HepG2 (cell line): ENCODE results near the gene MRPS31. TPM values are rescaled to one million over a fixed set of nuclear protein-coding genes. Genes with fewer than 3 reads are reported as not detected.
"Not testable (repeated sequence)": the region's sequence is repeated elsewhere in the genome, so short reads cannot be mapped to it uniquely, and the experiment has no call there.

Experiments used
- ATAC-seq: fragments of 200-7000 bp; cut with Tn5 transposase; 3 replicates; pipeline ENCODE4 v1.9.1; 2020; ENCODE audit warnings: mild to moderate bottlenecking, moderate library complexity
- BruUV-seq: library from RNA; stranded (reverse); fragments of 400-500 nt; replicated peaks from 2 replicates; lab custom pipeline; 2021; lab: Mats Ljungman, UMichigan
- CTCF ChIA-PET: fragments of 300-600 bp; formaldehyde crosslinking; extraction: SDS; loops from one replicate; lab custom pipeline; 2021; ENCODE audit warnings: low total read pairs, inconsistent platforms, low intra/inter-chr PET ratio; lab: Yijun Ruan, JAX
- POLR2A ChIA-PET: fragments of 350-600 bp; sonication (Branson Sonifier 250); formaldehyde crosslinking; loops from one replicate; lab custom pipeline; 2020; ENCODE audit warnings: antibody characterized with exemption, inconsistent platforms; lab: Yijun Ruan, JAX
- DNase-seq: peaks from one replicate; pipeline ENCODE4 v3.0.0-alpha.2; 2015; ENCODE audit warnings: low spot score
- FAIRE-seq: peaks from 3 replicates; lab custom pipeline; 2011; peaks lifted over from hg19 to GRCh38; lab: Jason Lieb, UNC
- H2AFZ ChIP-seq: one replicate; pipeline ENCODE4 v1.6.1; 2011; ENCODE audit warnings: low read length, inconsistent platforms
- H3K27ac ChIP-seq: fragments of 300-600 bp; 3 replicates; pipeline ENCODE4 v1.8.0; 2011; ENCODE audit warnings: mixed run types, mild to moderate bottlenecking, mixed read lengths, low read length, inconsistent platforms; ENCODE audit not compliant: insufficient read depth; ENCODE audit errors: extremely low read length
- H3K27me3 ChIP-seq, 2 experiments: fragments of 200-600 bp in 1 of 2; 2 replicates in 1 of 2; 3 replicates in 1 of 2; pipeline versions ENCODE4 v1.6.0 to v1.8.0; 2011; ENCODE audit warnings: low read length in 2 of 2, mild to moderate bottlenecking in 2 of 2, moderate library complexity in 2 of 2, inconsistent platforms in 1 of 2; ENCODE audit not compliant: insufficient read depth in 2 of 2, control insufficient read depth in 1 of 2
- H3K36me3 ChIP-seq, 2 experiments: fragments of 200-600 bp in 1 of 2; replicated peaks in 1 of 2; 2 replicates in 1 of 2; 3 replicates in 1 of 2; pipeline versions ENCODE4 v1.5.1 to v1.8.0; 2011; ENCODE audit warnings: low read length in 2 of 2, inconsistent platforms in 1 of 2; ENCODE audit not compliant: insufficient read depth in 2 of 2, control insufficient read depth in 1 of 2
- H3K4me1 ChIP-seq: 2 replicates; pipeline ENCODE4 v1.5.1; 2012; ENCODE audit warnings: low read length, inconsistent platforms; ENCODE audit not compliant: insufficient read depth
- H3K4me2 ChIP-seq: 2 replicates; pipeline ENCODE4 v1.6.0; 2011; ENCODE audit warnings: low read depth, low read length, inconsistent platforms
- H3K4me3 ChIP-seq, 3 experiments: fragments of 200-600 bp in 1 of 3; sonication (generic), shearing (Covaris generic) in 1 of 3; replicated peaks in 1 of 3; 2 replicates each; pipeline ENCODE4 v1.5.1; 2011 to 2016; ENCODE audit warnings: low read length in 3 of 3, inconsistent platforms in 2 of 3, low read depth in 2 of 3, mild to moderate bottlenecking in 2 of 3, control low read depth in 1 of 3, mixed read lengths in 1 of 3; ENCODE audit not compliant: insufficient read depth in 1 of 3
- H3K79me2 ChIP-seq: one replicate; pipeline ENCODE4 v1.6.1; 2011; ENCODE audit warnings: low read length, inconsistent platforms; ENCODE audit not compliant: insufficient read depth
- H3K9ac ChIP-seq: 2 replicates; pipeline ENCODE4 v1.6.0; 2011; ENCODE audit warnings: mild to moderate bottlenecking, low read depth, low read length, inconsistent platforms; ENCODE audit not compliant: insufficient read depth
- H3K9me3 ChIP-seq: 2 replicates; pipeline ENCODE4 v1.5.1; 2012; ENCODE audit warnings: mild to moderate bottlenecking, low read length
- H4K20me1 ChIP-seq: 2 replicates; pipeline ENCODE4 v1.6.0; 2011; ENCODE audit warnings: inconsistent platforms, mild to moderate bottlenecking, low read length, moderate library complexity; ENCODE audit not compliant: insufficient read depth
- CHCHD3 ChIP-seq: sonication (generic); formaldehyde crosslinking; IDR thresholded peaks from 2 replicates; pipeline ENCODE4 v1.8.0; 2022; ENCODE audit warnings: mild to moderate bottlenecking, missing genetic modification reagents, moderate library complexity
- ELF3 ChIP-seq: IDR thresholded peaks from 2 replicates; pipeline ENCODE4 v1.6.1; 2016; ENCODE audit warnings: missing genetic modification reagents, missing compliant biosample characterization
- FOSL1 ChIP-seq: sonication (generic); formaldehyde crosslinking; IDR thresholded peaks from 2 replicates; pipeline ENCODE4 v1.9.0; 2021; ENCODE audit warnings: missing genetic modification reagents, borderline replicate concordance
- KLF6 ChIP-seq: IDR thresholded peaks from 2 replicates; pipeline ENCODE4 v1.8.0; 2016; ENCODE audit warnings: missing biosample characterization, missing genetic modification reagents
- NCOR1 ChIP-seq: fragments of 200-600 bp; sonication (generic); IDR thresholded peaks from 2 replicates; pipeline ENCODE4 v1.7.0; 2017; ENCODE audit warnings: antibody characterized with exemption, low read length, borderline replicate concordance
- PAWR ChIP-seq: sonication (generic); formaldehyde crosslinking; IDR thresholded peaks from 2 replicates; pipeline ENCODE4 v1.4.0; 2020; ENCODE audit warnings: missing genetic modification reagents, mild to moderate bottlenecking, borderline replicate concordance
- POGZ ChIP-seq: sonication (generic); formaldehyde crosslinking; IDR thresholded peaks from 2 replicates; pipeline ENCODE4 v1.4.0; 2020; ENCODE audit warnings: mild to moderate bottlenecking, missing genetic modification reagents
- RARG ChIP-seq: sonication (generic); formaldehyde crosslinking; IDR thresholded peaks from 2 replicates; pipeline ENCODE4 v1.4.0; 2020; ENCODE audit warnings: low read depth, mild to moderate bottlenecking, missing genetic modification reagents
- SATB2 ChIP-seq: sonication (generic); formaldehyde crosslinking; IDR thresholded peaks from 2 replicates; pipeline ENCODE4 v1.5.0; 2020; ENCODE audit warnings: missing genetic modification reagents
- SMAD3 ChIP-seq: sonication (generic); formaldehyde crosslinking; IDR thresholded peaks from 2 replicates; pipeline ENCODE4 v1.4.0; 2020; ENCODE audit warnings: missing genetic modification reagents
- ZBTB49 ChIP-seq: sonication (generic); formaldehyde crosslinking; IDR thresholded peaks from 2 replicates; pipeline ENCODE4 v1.4.0; 2020; ENCODE audit warnings: missing genetic modification reagents, borderline replicate concordance
- ZFYVE20 ChIP-seq: sonication (generic); formaldehyde crosslinking; IDR thresholded peaks from 2 replicates; pipeline ENCODE4 v1.8.0; 2023; ENCODE audit warnings: low read depth, mild to moderate bottlenecking, moderate library complexity, missing genetic modification reagents, borderline replicate concordance
- ZKSCAN5 ChIP-seq: sonication (generic); formaldehyde crosslinking; IDR thresholded peaks from 2 replicates; pipeline ENCODE4 v1.5.1; 2020; ENCODE audit warnings: mild to moderate bottlenecking, missing genetic modification reagents
- ZNF263 ChIP-seq: sonication (generic); formaldehyde crosslinking; IDR thresholded peaks from 2 replicates; pipeline ENCODE4 v1.4.0; 2020; ENCODE audit warnings: missing genetic modification reagents
- ZNF362 ChIP-seq: sonication (generic); formaldehyde crosslinking; IDR thresholded peaks from 2 replicates; pipeline ENCODE4 v1.4.0; 2020; ENCODE audit warnings: missing genetic modification reagents, mild to moderate bottlenecking, borderline replicate concordance
- ZNF678 ChIP-seq: sonication (generic); formaldehyde crosslinking; IDR thresholded peaks from 2 replicates; pipeline ENCODE4 v1.4.0; 2020; ENCODE audit warnings: mild to moderate bottlenecking, missing genetic modification reagents
- ZNF766 ChIP-seq: sonication (generic); formaldehyde crosslinking; IDR thresholded peaks from 2 replicates; pipeline ENCODE4 v1.5.0; 2020; ENCODE audit warnings: missing genetic modification reagents, borderline replicate concordance
- WGBS: methylation state at CpG from one replicate; pipeline ENCODE4 v1.1.6; 2017; ENCODE audit warnings: low lambda C conversion rate; 5-methylcytosine and 5-hydroxymethylcytosine counted together
- in situ Hi-C: cut with HindIII; loops from 2 replicates; pipeline ENCODE4 v1.10.0; 2017; ENCODE audit warnings: low pct_unique_long_range_greater_than_20kb; ENCODE audit not compliant: extremely low pct_ligation_motif_present
- intact Hi-C: fragments of 100-400 bp; cut with micrococcal nuclease; formaldehyde crosslinking; loops from one replicate; pipeline ENCODE4 v1.10.0; 2022; ENCODE audit not compliant: unreplicated experiment
- polyA plus RNA-seq, 8 experiments: library from polyadenylated mRNA; depleted of rRNA in 3 of 8; stranded (reverse) in 7 of 8; unstranded in 1 of 8; fragments of >200 nt; fragmentation: Illumina TruSeq in 4 of 8; extraction: Trizol in 4 of 8; gene quantifications; 2 replicates each; pipeline versions ENCODE4 v1.2.1 to v1.2.3, GENCODE V29; 2011 to 2016; ENCODE audit warnings: low read depth in 4 of 8, missing spikeins in 1 of 8, mixed read lengths in 1 of 8; ENCODE audit not compliant: insufficient read depth in 1 of 8
- total RNA-seq, 5 experiments: library from RNA; depleted of rRNA; stranded (reverse); fragments of >200 nt; fragmentation: Illumina TruSeq; extraction: Trizol; gene quantifications; 2 replicates each; pipeline ENCODE4 v1.2.3, GENCODE V29; 2016; ENCODE audit warnings: low read depth in 1 of 5

MRPS31 gene
- total and polyA plus RNA-seq, 2 of the 13 experiments (the other 11 are each of a cell fraction or from before 2014, with no cell fraction given): 23.7 to 34.1 TPM

GRCh38 chr13:40755082-40755700 lies 15.8 kb downstream of the MRPS31 start (continued):
- TF ChIP-seq POGZ (CRISPR knock-in tag) (no peak), ZBTB49 (no peak), ZFYVE20 (CRISPR knock-in tag) (no peak), RARG (CRISPR knock-in tag) (no peak), ZKSCAN5 (no peak), NCOR1 (no peak), PAWR (CRISPR knock-in tag) (no peak), SATB2 (CRISPR knock-in tag) (no peak), FOSL1 (CRISPR knock-in tag) (no peak), CHCHD3 (CRISPR knock-in tag) (no peak), SMAD3 (CRISPR knock-in tag) (no peak)
- TF ChIP-seq, all 625 proteins: peak for 0

- intact Hi-C loops (no loop called here), in situ Hi-C loops (no loop called here)
- no peaks in the 10 kb centered on the region for H3K9me3 ChIP-seq
- ATAC-seq (no peak), FAIRE-seq (no peak), DNase-seq (no peak)
- no TSS peak for BruUV-seq
- H3K4me2 ChIP-seq: no peak overlapping the region
- no peak overlapping the region for H2AFZ ChIP-seq
- H3K27ac ChIP-seq: no peak overlapping the region
- no peak overlapping the region for H3K9ac ChIP-seq
- 92% methylated on average over 1 of the region's 1 CpG for WGBS
- no peak overlapping the region for H3K4me3 ChIP-seq
- H3K27me3 ChIP-seq: no peaks in the 10 kb centered on the region
- peaks cover 1 to 18% of the 10 kb centered on the region in 2 experiments; a peak in 4 of 5 replicates for H3K36me3 ChIP-seq
- H3K79me2 ChIP-seq: no peaks in the 10 kb centered on the region
- TF ChIP-seq ELF3 (CRISPR knock-in tag) (no peak), ZNF362 (no peak), ZNF766 (no peak), KLF6 (CRISPR knock-in tag) (no peak), ZNF678 (CRISPR knock-in tag) (no peak), ZNF263 (CRISPR knock-in tag) (no peak)
- ChIA-PET POLR2A (no interaction called here), CTCF (no interaction called here)
- H3K4me1 ChIP-seq: no peaks in the 10 kb centered on the region
- no peaks in the 10 kb centered on the region for H4K20me1 ChIP-seq
These were observed 21.7 kb downstream of the MRPS31 start for GRCh38 chr13:40749327-40749726.

GRCh38 chr13:40735232-40735548 lies 35.8 kb downstream of the MRPS31 start:
- in situ Hi-C loops, FAIRE-seq, H4K20me1 ChIP-seq, intact Hi-C loops, H3K4me1 ChIP-seq, ATAC-seq, H3K36me3 ChIP-seq, CTCF ChIA-PET, POLR2A ChIA-PET, DNase-seq, BruUV-seq, H3K4me3 ChIP-seq, H3K79me2 ChIP-seq, H3K27me3 ChIP-seq, H3K9ac ChIP-seq, H3K27ac ChIP-seq, H3K9me3 ChIP-seq, H2AFZ ChIP-seq, H3K4me2 ChIP-seq: not testable (repeated sequence)
- 73% methylated on average over 10 of the region's 11 CpGs for WGBS
